Astrocyte of the spinal cord (primary cell): ENCODE measurements around the gene HIGD1A.

Experiments used
- DNase-seq: peaks from one replicate; pipeline ENCODE4 v3.0.0; 2011; ENCODE audit warnings: low read depth, low spot score
- H3K4me3 ChIP-seq: 2 replicates; pipeline ENCODE4 v1.5.1; 2011; ENCODE audit warnings: low read depth, mild to moderate bottlenecking, low read length, moderate library complexity
- in situ Hi-C: cut with HindIII; loops from 2 replicates; pipeline ENCODE4 v1.10.0; 2017; ENCODE audit warnings: low sequenced_read_pairs
- TF ChIP-seq, protein P1 (sequence below): IDR thresholded peaks from 2 replicates; pipeline ENCODE4 v1.5.1; 2012; ENCODE audit warnings: low read depth, mild to moderate bottlenecking, low read length, inconsistent platforms

HIGD1A gene

DNA sequence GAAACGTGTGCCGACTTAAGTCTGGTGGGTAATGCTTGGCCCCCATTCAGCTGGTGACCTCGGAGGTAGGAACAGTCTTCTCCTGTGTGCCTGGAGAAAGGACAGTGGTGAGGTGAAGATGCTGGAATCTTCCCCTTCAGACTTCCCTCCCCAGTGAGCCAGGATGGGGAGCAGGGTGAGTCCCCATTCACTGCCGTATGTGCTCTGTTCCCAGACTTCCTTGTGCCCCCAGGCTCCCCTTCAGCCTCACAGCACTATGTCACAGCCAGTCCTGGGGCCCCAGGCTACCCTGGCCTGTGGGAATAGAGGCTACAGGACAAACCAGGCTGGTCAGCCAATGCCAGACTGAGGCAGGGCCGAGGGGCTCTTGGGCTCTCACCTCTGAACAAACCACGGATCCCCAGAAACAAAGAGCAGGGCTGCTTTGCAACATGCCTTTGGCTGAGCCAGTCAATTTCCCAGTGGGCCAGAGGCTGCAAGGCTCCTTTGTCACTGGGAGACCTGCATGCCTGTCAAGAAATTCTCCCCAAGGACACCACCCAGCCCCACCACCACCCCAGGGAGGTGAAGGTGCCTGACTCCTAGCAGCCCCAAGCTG, 69.9 kb downstream of the HIGD1A start:
- no peak for DNase-seq
- H3K4me3 ChIP-seq: no peak overlapping the region
- TF ChIP-seq, protein P1, sequence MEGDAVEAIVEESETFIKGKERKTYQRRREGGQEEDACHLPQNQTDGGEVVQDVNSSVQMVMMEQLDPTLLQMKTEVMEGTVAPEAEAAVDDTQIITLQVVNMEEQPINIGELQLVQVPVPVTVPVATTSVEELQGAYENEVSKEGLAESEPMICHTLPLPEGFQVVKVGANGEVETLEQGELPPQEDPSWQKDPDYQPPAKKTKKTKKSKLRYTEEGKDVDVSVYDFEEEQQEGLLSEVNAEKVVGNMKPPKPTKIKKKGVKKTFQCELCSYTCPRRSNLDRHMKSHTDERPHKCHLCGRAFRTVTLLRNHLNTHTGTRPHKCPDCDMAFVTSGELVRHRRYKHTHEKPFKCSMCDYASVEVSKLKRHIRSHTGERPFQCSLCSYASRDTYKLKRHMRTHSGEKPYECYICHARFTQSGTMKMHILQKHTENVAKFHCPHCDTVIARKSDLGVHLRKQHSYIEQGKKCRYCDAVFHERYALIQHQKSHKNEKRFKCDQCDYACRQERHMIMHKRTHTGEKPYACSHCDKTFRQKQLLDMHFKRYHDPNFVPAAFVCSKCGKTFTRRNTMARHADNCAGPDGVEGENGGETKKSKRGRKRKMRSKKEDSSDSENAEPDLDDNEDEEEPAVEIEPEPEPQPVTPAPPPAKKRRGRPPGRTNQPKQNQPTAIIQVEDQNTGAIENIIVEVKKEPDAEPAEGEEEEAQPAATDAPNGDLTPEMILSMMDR: no peak
- in situ Hi-C loops: no loop called here

DNA sequence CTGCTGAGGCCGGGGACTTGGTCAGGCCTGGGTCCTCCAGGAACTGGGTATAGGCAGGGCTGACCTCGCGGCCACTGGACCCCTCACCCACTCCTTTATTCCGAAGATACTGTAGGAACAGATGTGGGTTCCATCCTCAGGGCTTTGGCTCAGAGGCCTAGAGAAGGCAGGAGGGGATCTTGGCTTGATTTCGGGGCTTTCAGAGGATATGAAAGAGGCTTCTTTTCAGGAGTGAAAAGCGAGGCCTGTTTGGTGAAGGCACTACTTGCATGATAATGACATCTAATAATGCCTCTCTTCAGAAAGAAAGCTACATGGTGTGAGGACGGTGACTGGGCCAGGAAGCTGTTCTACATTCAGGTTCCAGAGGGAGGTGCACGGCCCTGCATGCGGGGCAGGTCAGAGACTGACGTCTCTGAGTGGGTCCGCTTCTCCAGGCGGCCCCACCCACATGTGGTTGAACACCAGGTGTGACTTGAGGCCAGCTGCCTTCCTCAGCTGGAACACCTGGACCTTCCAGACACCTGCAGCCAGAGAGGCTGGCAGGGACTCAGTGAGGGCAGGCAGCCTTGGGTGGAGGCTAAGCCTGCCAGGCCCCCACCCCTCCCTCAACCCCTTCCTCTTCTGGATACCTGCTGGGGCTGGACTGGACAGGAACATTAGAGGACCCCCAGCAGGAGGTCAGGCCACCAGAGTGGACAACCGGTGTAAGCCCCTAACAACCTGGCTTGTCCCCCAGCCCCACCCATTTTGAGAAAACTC, 70.6 kb downstream of the HIGD1A start:
- no peak overlapping the region for H3K4me3 ChIP-seq
- DNase-seq: no peak
- in situ Hi-C loops: no loop called here
- TF ChIP-seq, protein P1: no peak
